Measurements from ENCODE around the gene DOCK4.

DNA sequence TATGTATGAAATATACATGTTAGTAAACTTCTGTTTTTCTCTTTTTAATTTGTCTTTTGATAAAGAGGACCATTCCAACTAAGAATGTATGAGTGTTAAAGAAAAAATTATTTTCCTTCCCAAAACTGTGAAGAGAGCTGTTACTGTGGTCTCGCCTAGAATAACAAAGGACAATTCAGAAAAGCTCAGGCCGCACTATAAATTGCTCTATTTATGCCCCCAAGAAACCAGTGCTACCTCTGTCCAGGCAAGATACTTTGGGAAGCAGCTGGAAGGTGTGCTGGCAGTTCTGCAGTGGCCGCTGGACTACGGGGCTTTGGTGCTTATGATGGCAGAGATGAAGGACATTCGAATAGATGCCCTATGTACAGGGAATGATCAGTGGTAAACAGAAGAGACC, 252.1 kb downstream of the DOCK4 start:
- TF ChIP-seq, protein P1, sequence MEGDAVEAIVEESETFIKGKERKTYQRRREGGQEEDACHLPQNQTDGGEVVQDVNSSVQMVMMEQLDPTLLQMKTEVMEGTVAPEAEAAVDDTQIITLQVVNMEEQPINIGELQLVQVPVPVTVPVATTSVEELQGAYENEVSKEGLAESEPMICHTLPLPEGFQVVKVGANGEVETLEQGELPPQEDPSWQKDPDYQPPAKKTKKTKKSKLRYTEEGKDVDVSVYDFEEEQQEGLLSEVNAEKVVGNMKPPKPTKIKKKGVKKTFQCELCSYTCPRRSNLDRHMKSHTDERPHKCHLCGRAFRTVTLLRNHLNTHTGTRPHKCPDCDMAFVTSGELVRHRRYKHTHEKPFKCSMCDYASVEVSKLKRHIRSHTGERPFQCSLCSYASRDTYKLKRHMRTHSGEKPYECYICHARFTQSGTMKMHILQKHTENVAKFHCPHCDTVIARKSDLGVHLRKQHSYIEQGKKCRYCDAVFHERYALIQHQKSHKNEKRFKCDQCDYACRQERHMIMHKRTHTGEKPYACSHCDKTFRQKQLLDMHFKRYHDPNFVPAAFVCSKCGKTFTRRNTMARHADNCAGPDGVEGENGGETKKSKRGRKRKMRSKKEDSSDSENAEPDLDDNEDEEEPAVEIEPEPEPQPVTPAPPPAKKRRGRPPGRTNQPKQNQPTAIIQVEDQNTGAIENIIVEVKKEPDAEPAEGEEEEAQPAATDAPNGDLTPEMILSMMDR (IDR thresholded peaks at IDR 0.05): no peak
- no peak for TF ChIP-seq POLR2A (IDR thresholded peaks at IDR 0.05)

Data from testis (tissue), 2 donors.